HepG2 (cell line): ENCODE results near the gene GSTT2B. TPM values are rescaled to one million over a fixed set of nuclear protein-coding genes. Genes with fewer than 3 reads are reported as not detected.

Experiments
- ATAC-seq: fragments of 200-7000 bp; cut with Tn5 transposase; 3 replicates; pipeline ENCODE4 v1.9.1; 2020; ENCODE audit warnings: mild to moderate bottlenecking, moderate library complexity
- BruUV-seq: library from RNA; stranded (reverse); fragments of 400-500 nt; replicated peaks from 2 replicates; lab custom pipeline; 2021; lab: Mats Ljungman, UMichigan
- CTCF ChIA-PET: fragments of 300-600 bp; formaldehyde crosslinking; extraction: SDS; loops from one replicate; lab custom pipeline; 2021; ENCODE audit warnings: low total read pairs, inconsistent platforms, low intra/inter-chr PET ratio; lab: Yijun Ruan, JAX
- POLR2A ChIA-PET: fragments of 350-600 bp; sonication (Branson Sonifier 250); formaldehyde crosslinking; loops from one replicate; lab custom pipeline; 2020; ENCODE audit warnings: antibody characterized with exemption, inconsistent platforms; lab: Yijun Ruan, JAX
- DNase-seq: peaks from one replicate; pipeline ENCODE4 v3.0.0-alpha.2; 2015; ENCODE audit warnings: low spot score
- FAIRE-seq: peaks from 3 replicates; lab custom pipeline; 2011; peaks lifted over from hg19 to GRCh38; lab: Jason Lieb, UNC
- H2AFZ ChIP-seq: one replicate; pipeline ENCODE4 v1.6.1; 2011; ENCODE audit warnings: low read length, inconsistent platforms
- H3K27ac ChIP-seq: fragments of 300-600 bp; 3 replicates; pipeline ENCODE4 v1.8.0; 2011; ENCODE audit warnings: mixed run types, mild to moderate bottlenecking, mixed read lengths, low read length, inconsistent platforms; ENCODE audit not compliant: insufficient read depth; ENCODE audit errors: extremely low read length
- H3K27me3 ChIP-seq, 2 experiments: fragments of 200-600 bp in 1 of 2; 2 replicates in 1 of 2; 3 replicates in 1 of 2; pipeline versions ENCODE4 v1.6.0 to v1.8.0; 2011; ENCODE audit warnings: low read length in 2 of 2, mild to moderate bottlenecking in 2 of 2, moderate library complexity in 2 of 2, inconsistent platforms in 1 of 2; ENCODE audit not compliant: insufficient read depth in 2 of 2, control insufficient read depth in 1 of 2
- H3K36me3 ChIP-seq, 2 experiments: fragments of 200-600 bp in 1 of 2; replicated peaks in 1 of 2; 2 replicates in 1 of 2; 3 replicates in 1 of 2; pipeline versions ENCODE4 v1.5.1 to v1.8.0; 2011; ENCODE audit warnings: low read length in 2 of 2, inconsistent platforms in 1 of 2; ENCODE audit not compliant: insufficient read depth in 2 of 2, control insufficient read depth in 1 of 2
- H3K4me1 ChIP-seq: 2 replicates; pipeline ENCODE4 v1.5.1; 2012; ENCODE audit warnings: low read length, inconsistent platforms; ENCODE audit not compliant: insufficient read depth
- H3K4me2 ChIP-seq: 2 replicates; pipeline ENCODE4 v1.6.0; 2011; ENCODE audit warnings: low read depth, low read length, inconsistent platforms
- H3K4me3 ChIP-seq, 3 experiments: fragments of 200-600 bp in 1 of 3; sonication (generic), shearing (Covaris generic) in 1 of 3; replicated peaks in 1 of 3; 2 replicates each; pipeline ENCODE4 v1.5.1; 2011 to 2016; ENCODE audit warnings: low read length in 3 of 3, inconsistent platforms in 2 of 3, low read depth in 2 of 3, mild to moderate bottlenecking in 2 of 3, control low read depth in 1 of 3, mixed read lengths in 1 of 3; ENCODE audit not compliant: insufficient read depth in 1 of 3
- H3K79me2 ChIP-seq: one replicate; pipeline ENCODE4 v1.6.1; 2011; ENCODE audit warnings: low read length, inconsistent platforms; ENCODE audit not compliant: insufficient read depth
- H3K9ac ChIP-seq: 2 replicates; pipeline ENCODE4 v1.6.0; 2011; ENCODE audit warnings: mild to moderate bottlenecking, low read depth, low read length, inconsistent platforms; ENCODE audit not compliant: insufficient read depth
- H3K9me3 ChIP-seq: 2 replicates; pipeline ENCODE4 v1.5.1; 2012; ENCODE audit warnings: mild to moderate bottlenecking, low read length
- H4K20me1 ChIP-seq: 2 replicates; pipeline ENCODE4 v1.6.0; 2011; ENCODE audit warnings: inconsistent platforms, mild to moderate bottlenecking, low read length, moderate library complexity; ENCODE audit not compliant: insufficient read depth
- ERF ChIP-seq: IDR thresholded peaks from 2 replicates; pipeline ENCODE4 v1.6.1; 2018; ENCODE audit warnings: missing biosample characterization, missing genetic modification reagents
- FOSL2 ChIP-seq: sonication (generic); formaldehyde crosslinking; IDR thresholded peaks from 2 replicates; pipeline ENCODE4 v1.4.0; 2020; ENCODE audit warnings: missing genetic modification reagents
- GATAD2A ChIP-seq: IDR thresholded peaks from 2 replicates; pipeline ENCODE4 v1.6.1; 2016
- GLI4 ChIP-seq: sonication (generic); formaldehyde crosslinking; IDR thresholded peaks from 2 replicates; pipeline ENCODE4 v1.5.1; 2020; ENCODE audit warnings: missing genetic modification reagents, mild to moderate bottlenecking, moderate library complexity, borderline replicate concordance
- KAT8 ChIP-seq: IDR thresholded peaks from 2 replicates; pipeline ENCODE4 v1.6.1; 2016; ENCODE audit warnings: missing genetic modification reagents, missing compliant biosample characterization
- KDM1A ChIP-seq: IDR thresholded peaks from 2 replicates; pipeline ENCODE4 v1.6.1; 2016; ENCODE audit warnings: missing compliant biosample characterization
- MEF2D ChIP-seq: sonication (generic); formaldehyde crosslinking; IDR thresholded peaks from 2 replicates; pipeline ENCODE4 v1.5.1; 2020; ENCODE audit warnings: mild to moderate bottlenecking, missing genetic modification reagents
- PPARG ChIP-seq: conservative IDR thresholded peaks from 2 replicates; pipeline ENCODE4 v1.6.1; 2016; ENCODE audit warnings: missing biosample characterization, missing genetic modification reagents
- SRY ChIP-seq: sonication (generic); formaldehyde crosslinking; IDR thresholded peaks from 2 replicates; pipeline ENCODE4 v1.8.0; 2022; ENCODE audit warnings: mild to moderate bottlenecking, missing genetic modification reagents
- ZKSCAN8 ChIP-seq: IDR thresholded peaks from 2 replicates; pipeline ENCODE4 v1.6.1; 2016; ENCODE audit warnings: borderline replicate concordance, missing genetic modification reagents, missing compliant biosample characterization
- ZNF335 ChIP-seq: sonication (generic); formaldehyde crosslinking; IDR thresholded peaks from 2 replicates; pipeline ENCODE4 v1.4.0; 2020; ENCODE audit warnings: missing genetic modification reagents
- ZNF33B ChIP-seq: sonication (generic); formaldehyde crosslinking; IDR thresholded peaks from 2 replicates; pipeline ENCODE4 v1.5.1; 2020; ENCODE audit warnings: mild to moderate bottlenecking, missing genetic modification reagents
- ZNF557 ChIP-seq: sonication (generic); formaldehyde crosslinking; IDR thresholded peaks from 2 replicates; pipeline ENCODE4 v1.4.0; 2020; ENCODE audit warnings: missing genetic modification reagents
- ZNF614 ChIP-seq: IDR thresholded peaks from 2 replicates; pipeline ENCODE4 v1.6.1; 2018; ENCODE audit warnings: missing biosample characterization, missing genetic modification reagents, inconsistent platforms, borderline replicate concordance
- ZNF768 ChIP-seq: sonication (generic); formaldehyde crosslinking; IDR thresholded peaks from 2 replicates; pipeline ENCODE4 v1.4.0; 2020; ENCODE audit warnings: missing genetic modification reagents
- ZNF775 ChIP-seq: sonication (generic); formaldehyde crosslinking; IDR thresholded peaks from 2 replicates; pipeline ENCODE4 v1.4.0; 2020; ENCODE audit warnings: missing genetic modification reagents, mild to moderate bottlenecking, moderate library complexity, borderline replicate concordance
- ZNF788 ChIP-seq: sonication (generic); formaldehyde crosslinking; IDR thresholded peaks from 2 replicates; pipeline ENCODE4 v1.5.0; 2020; ENCODE audit warnings: mild to moderate bottlenecking, missing genetic modification reagents, borderline replicate concordance
- ZNF883 ChIP-seq: sonication (generic); formaldehyde crosslinking; IDR thresholded peaks from 2 replicates; pipeline ENCODE4 v1.5.1; 2020; ENCODE audit warnings: mild to moderate bottlenecking, missing genetic modification reagents; ENCODE audit errors: not compliant biosample characterization
- WGBS: methylation state at CpG from one replicate; pipeline ENCODE4 v1.1.6; 2017; ENCODE audit warnings: low lambda C conversion rate; 5-methylcytosine and 5-hydroxymethylcytosine counted together
- in situ Hi-C: cut with HindIII; loops from 2 replicates; pipeline ENCODE4 v1.10.0; 2017; ENCODE audit warnings: low pct_unique_long_range_greater_than_20kb; ENCODE audit not compliant: extremely low pct_ligation_motif_present
- intact Hi-C: fragments of 100-400 bp; cut with micrococcal nuclease; formaldehyde crosslinking; loops from one replicate; pipeline ENCODE4 v1.10.0; 2022; ENCODE audit not compliant: unreplicated experiment
- polyA plus RNA-seq, 8 experiments: library from polyadenylated mRNA; depleted of rRNA in 3 of 8; stranded (reverse) in 7 of 8; unstranded in 1 of 8; fragments of >200 nt; fragmentation: Illumina TruSeq in 4 of 8; extraction: Trizol in 4 of 8; gene quantifications; 2 replicates each; pipeline versions ENCODE4 v1.2.1 to v1.2.3, GENCODE V29; 2011 to 2016; ENCODE audit warnings: low read depth in 4 of 8, missing spikeins in 1 of 8, mixed read lengths in 1 of 8; ENCODE audit not compliant: insufficient read depth in 1 of 8
- total RNA-seq, 5 experiments: library from RNA; depleted of rRNA; stranded (reverse); fragments of >200 nt; fragmentation: Illumina TruSeq; extraction: Trizol; gene quantifications; 2 replicates each; pipeline ENCODE4 v1.2.3, GENCODE V29; 2016; ENCODE audit warnings: low read depth in 1 of 5
- TF ChIP-seq, protein P1 (sequence below): fragments of 450-650 bp; IDR thresholded peaks from 2 replicates; pipeline ENCODE4 v1.6.1; 2017
- TF ChIP-seq, protein P2 (sequence below): sonication (generic); formaldehyde crosslinking; IDR thresholded peaks from 2 replicates; pipeline ENCODE4 v1.5.0; 2020; ENCODE audit warnings: missing genetic modification reagents
- TF ChIP-seq, protein P3 (sequence below): sonication (generic); formaldehyde crosslinking; IDR thresholded peaks from 2 replicates; pipeline ENCODE4 v1.9.0; 2021; ENCODE audit warnings: missing genetic modification reagents, borderline replicate concordance
- TF ChIP-seq, protein P4 (sequence below): IDR thresholded peaks from 2 replicates; pipeline ENCODE4 v1.6.1; 2012; ENCODE audit warnings: inconsistent platforms

The GSTT2B gene
- total and polyA plus RNA-seq, 2 of the 13 experiments (the other 11 are each of a cell fraction or from before 2014, with no cell fraction given) = 1.5 to 3.9 TPM

DNA sequence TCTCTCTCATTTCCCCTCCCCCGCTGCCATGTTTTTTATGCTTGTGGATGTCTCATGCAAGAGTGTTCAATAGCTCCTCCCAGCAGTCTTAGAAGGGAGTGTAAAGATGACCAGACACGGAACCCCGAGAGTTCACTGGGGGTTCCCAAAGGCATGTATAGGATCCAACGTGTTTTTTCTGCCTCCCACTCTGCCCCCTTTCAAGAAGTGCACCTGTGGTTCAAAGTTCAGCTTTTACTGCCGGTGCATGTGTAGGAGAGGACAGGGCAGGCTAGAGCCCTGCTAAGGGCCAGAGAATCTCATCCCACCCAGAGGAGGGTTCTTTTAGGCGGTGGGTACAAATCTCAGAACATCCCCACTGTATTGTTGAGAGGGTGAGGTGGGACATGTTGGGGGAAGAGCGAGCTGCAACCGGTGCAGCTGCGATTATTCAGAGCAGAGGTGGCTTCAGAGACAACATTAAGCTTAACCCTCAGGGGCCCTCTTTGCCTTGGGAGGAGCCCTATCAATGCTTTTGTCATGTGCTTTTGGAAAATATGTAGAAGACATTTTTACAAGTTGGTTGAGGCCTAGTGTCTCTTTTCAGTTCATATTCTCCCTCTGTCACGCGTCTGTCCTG lies 52.3 kb downstream of the GSTT2B start:
- ATAC-seq (no peak), DNase-seq (no peak), FAIRE-seq (no peak)
- ChIA-PET POLR2A (interaction anchor here (1.3 to 6.9 kb wide), 3 partner anchors 15 to 101 kb away, joined by 3 to 84 read pairs (median 4); partner anchors contain the start of genes MIF and SLC2A11), CTCF (no interaction called here)
- no peaks in the 10 kb centered on the region for H4K20me1 ChIP-seq
- WGBS = 71% methylated on average over 11 of the region's 11 CpGs
- H3K4me1 ChIP-seq = peaks cover 49% of the 10 kb centered on the region
- no peaks in the 10 kb centered on the region for H3K79me2 ChIP-seq
- no peak overlapping the region for H3K9ac ChIP-seq
- peak overlapping the region; percentile 26; the same call in 1 of the 2 replicates for H3K4me2 ChIP-seq
- H3K36me3 ChIP-seq = no peaks in the 10 kb centered on the region
- no peak overlapping the region for H3K4me3 ChIP-seq
- H2AFZ ChIP-seq = no peak overlapping the region
- no TSS peak for BruUV-seq
- intact Hi-C loops (no loop called here), in situ Hi-C loops (no loop called here)
- peak overlapping the region; percentile 9 for H3K27ac ChIP-seq
- no peaks in the 10 kb centered on the region; a peak in 1 of 5 replicates for H3K27me3 ChIP-seq
- H3K9me3 ChIP-seq = no peaks in the 10 kb centered on the region
- TF ChIP-seq FOSL2 (CRISPR knock-in tag) = no peak
- no peak for TF ChIP-seq ZKSCAN8
- TF ChIP-seq ZNF33B = no peak
- TF ChIP-seq ZNF557 (CRISPR knock-in tag) = no peak
- TF ChIP-seq, protein P1, sequence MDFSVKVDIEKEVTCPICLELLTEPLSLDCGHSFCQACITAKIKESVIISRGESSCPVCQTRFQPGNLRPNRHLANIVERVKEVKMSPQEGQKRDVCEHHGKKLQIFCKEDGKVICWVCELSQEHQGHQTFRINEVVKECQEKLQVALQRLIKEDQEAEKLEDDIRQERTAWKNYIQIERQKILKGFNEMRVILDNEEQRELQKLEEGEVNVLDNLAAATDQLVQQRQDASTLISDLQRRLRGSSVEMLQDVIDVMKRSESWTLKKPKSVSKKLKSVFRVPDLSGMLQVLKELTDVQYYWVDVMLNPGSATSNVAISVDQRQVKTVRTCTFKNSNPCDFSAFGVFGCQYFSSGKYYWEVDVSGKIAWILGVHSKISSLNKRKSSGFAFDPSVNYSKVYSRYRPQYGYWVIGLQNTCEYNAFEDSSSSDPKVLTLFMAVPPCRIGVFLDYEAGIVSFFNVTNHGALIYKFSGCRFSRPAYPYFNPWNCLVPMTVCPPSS = no peak
- TF ChIP-seq ZNF768 (CRISPR knock-in tag) = no peak
- TF ChIP-seq, protein P2, sequence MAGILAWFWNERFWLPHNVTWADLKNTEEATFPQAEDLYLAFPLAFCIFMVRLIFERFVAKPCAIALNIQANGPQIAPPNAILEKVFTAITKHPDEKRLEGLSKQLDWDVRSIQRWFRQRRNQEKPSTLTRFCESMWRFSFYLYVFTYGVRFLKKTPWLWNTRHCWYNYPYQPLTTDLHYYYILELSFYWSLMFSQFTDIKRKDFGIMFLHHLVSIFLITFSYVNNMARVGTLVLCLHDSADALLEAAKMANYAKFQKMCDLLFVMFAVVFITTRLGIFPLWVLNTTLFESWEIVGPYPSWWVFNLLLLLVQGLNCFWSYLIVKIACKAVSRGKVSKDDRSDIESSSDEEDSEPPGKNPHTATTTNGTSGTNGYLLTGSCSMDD (CRISPR knock-in tag) = no peak
- 0 out of 2 replicates have a peak, but pooled peaks have one; percentile 13 for TF ChIP-seq ERF (CRISPR knock-in tag)
- TF ChIP-seq, protein P3, sequence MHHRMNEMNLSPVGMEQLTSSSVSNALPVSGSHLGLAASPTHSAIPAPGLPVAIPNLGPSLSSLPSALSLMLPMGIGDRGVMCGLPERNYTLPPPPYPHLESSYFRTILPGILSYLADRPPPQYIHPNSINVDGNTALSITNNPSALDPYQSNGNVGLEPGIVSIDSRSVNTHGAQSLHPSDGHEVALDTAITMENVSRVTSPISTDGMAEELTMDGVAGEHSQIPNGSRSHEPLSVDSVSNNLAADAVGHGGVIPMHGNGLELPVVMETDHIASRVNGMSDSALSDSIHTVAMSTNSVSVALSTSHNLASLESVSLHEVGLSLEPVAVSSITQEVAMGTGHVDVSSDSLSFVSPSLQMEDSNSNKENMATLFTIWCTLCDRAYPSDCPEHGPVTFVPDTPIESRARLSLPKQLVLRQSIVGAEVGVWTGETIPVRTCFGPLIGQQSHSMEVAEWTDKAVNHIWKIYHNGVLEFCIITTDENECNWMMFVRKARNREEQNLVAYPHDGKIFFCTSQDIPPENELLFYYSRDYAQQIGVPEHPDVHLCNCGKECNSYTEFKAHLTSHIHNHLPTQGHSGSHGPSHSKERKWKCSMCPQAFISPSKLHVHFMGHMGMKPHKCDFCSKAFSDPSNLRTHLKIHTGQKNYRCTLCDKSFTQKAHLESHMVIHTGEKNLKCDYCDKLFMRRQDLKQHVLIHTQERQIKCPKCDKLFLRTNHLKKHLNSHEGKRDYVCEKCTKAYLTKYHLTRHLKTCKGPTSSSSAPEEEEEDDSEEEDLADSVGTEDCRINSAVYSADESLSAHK (CRISPR knock-in tag) = no peak
- no peak for TF ChIP-seq ZNF883
- TF ChIP-seq KAT8 (CRISPR knock-in tag) = no peak
- TF ChIP-seq GATAD2A (CRISPR knock-in tag) = 0 out of 2 replicates have a peak, but pooled peaks have one; percentile 20
- TF ChIP-seq ZNF335 = no peak
- no peak for TF ChIP-seq KDM1A (CRISPR knock-in tag)
- TF ChIP-seq PPARG = no peak
- TF ChIP-seq ZNF775 (CRISPR knock-in tag) = no peak
- no peak for TF ChIP-seq SRY
- no peak for TF ChIP-seq MEF2D (CRISPR knock-in tag)
- TF ChIP-seq GLI4 (CRISPR knock-in tag) = no peak
- TF ChIP-seq ZNF788 = no peak
- TF ChIP-seq, protein P4, sequence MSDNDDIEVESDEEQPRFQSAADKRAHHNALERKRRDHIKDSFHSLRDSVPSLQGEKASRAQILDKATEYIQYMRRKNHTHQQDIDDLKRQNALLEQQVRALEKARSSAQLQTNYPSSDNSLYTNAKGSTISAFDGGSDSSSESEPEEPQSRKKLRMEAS = peak; percentile 24; the same call in 1 of the 2 replicates
- TF ChIP-seq ZNF614 (CRISPR knock-in tag) = no peak
